Transverse colon (tissue), 4 donors: Measurements from ENCODE around the gene B4GALNT3. TPM values are rescaled to one million over a fixed set of nuclear protein-coding genes. Genes with fewer than 3 reads are reported as not detected.

Experiments
- DNase-seq: peaks from one replicate; pipeline ENCODE4 v3.0.0-alpha.2; 2019
- H3K27ac ChIP-seq, 4 donors: fragments of 200-600 bp; sonication (generic); 2 replicates each; pipeline ENCODE4 v1.5.1; 2016 to 2018; ENCODE audit warnings: inconsistent platforms in 4 of 4
- H3K27me3 ChIP-seq: fragments of 200-600 bp; sonication (generic); 2 replicates; pipeline ENCODE4 v1.5.1; 2017; ENCODE audit warnings: inconsistent platforms
- H3K36me3 ChIP-seq, 4 donors: fragments of 200-600 bp; sonication (generic); 2 replicates each; pipeline ENCODE4 v1.5.1; 2017 to 2019; ENCODE audit warnings: inconsistent platforms in 4 of 4
- H3K4me1 ChIP-seq, 4 donors: fragments of 200-600 bp; sonication (generic); 2 replicates each; pipeline ENCODE4 v1.5.1; 2017 to 2020; ENCODE audit warnings: inconsistent platforms in 4 of 4
- H3K4me3 ChIP-seq, 4 donors: fragments of 200-600 bp; sonication (generic); 1 replicate in 1 of 4; 2 replicates in 3 of 4; pipeline versions ENCODE4 v1.5.1 to v1.6.1; 2017 to 2019; ENCODE audit warnings: inconsistent platforms in 4 of 4
- H3K9me3 ChIP-seq, 2 donors: fragments of 200-600 bp; sonication (generic); 2 replicates each; pipeline ENCODE4 v1.5.1; 2017 to 2019; ENCODE audit warnings: inconsistent platforms in 2 of 2
- CTCF ChIP-seq, 5 experiments: fragments of 200-600 bp in 3 of 5; fragments of 450-650 bp in 2 of 5; sonication (generic) in 3 of 5; IDR thresholded peaks; 1 replicate in 2 of 5; 2 replicates in 3 of 5; pipeline ENCODE4 v1.5.1; 2016 to 2017; ENCODE audit warnings: antibody characterized with exemption in 5 of 5, inconsistent platforms in 3 of 5, mild to moderate bottlenecking in 2 of 5, moderate library complexity in 1 of 5
- EP300 ChIP-seq: sonication (generic); formaldehyde crosslinking; IDR thresholded peaks from one replicate; pipeline ENCODE4 v1.6.1; 2017; ENCODE audit warnings: antibody characterized with exemption, low read depth
- POLR2A ChIP-seq: fragments of 450-650 bp; IDR thresholded peaks from one replicate; pipeline ENCODE4 v1.6.1; 2016; ENCODE audit warnings: antibody characterized with exemption, mild to moderate bottlenecking, moderate library complexity
- POLR2AphosphoS5 ChIP-seq, 3 donors: sonication (generic); formaldehyde crosslinking; IDR thresholded peaks; one replicate each; pipeline ENCODE4 v1.6.1; 2016; ENCODE audit warnings: antibody characterized with exemption in 3 of 3
- WGBS, 2 donors: methylation state at CpG; one replicate each; pipeline ENCODE4 v1.1.5; 2018; ENCODE audit warnings: low coverage in 1 of 2; 5-methylcytosine and 5-hydroxymethylcytosine counted together
- in situ Hi-C, 4 donors: fragments of 200-750 bp; cut with MboI; loops; one replicate each; pipeline versions ENCODE4 v1.15.0 to v1.15.1; 2017; ENCODE audit warnings: low sequenced_read_pairs in 3 of 4, low pct_ligation_motif_present in 1 of 4, low pct_unique_long_range_greater_than_20kb in 1 of 4
- intact Hi-C: fragments of 100-400 bp; cut with DNase I; formaldehyde crosslinking; loops from one replicate; pipeline ENCODE4 v1.15.1; 2023; ENCODE audit warnings: low total_unique reads
- total RNA-seq, 4 donors: library from RNA; depleted of rRNA; stranded (reverse); fragments of >200 nt; gene quantifications; one replicate each; pipeline ENCODE4 v1.1.0, GENCODE V29; 2016

B4GALNT3 gene
- total RNA-seq, 4 donors from 2014 or later = 49.8 to 166 (median 93.4) TPM

GRCh38 chr12:534216-534615, 74.5 kb downstream of the B4GALNT3 start:
- H3K9me3 ChIP-seq = no peaks in the 10 kb centered on the region
- in situ Hi-C loops = loop anchor here in 1 of 4 donors (10.0 kb wide), 1 partner anchor 69 kb away; no protein-coding TSS in a partner anchor
- no peak overlapping the region for H3K4me3 ChIP-seq
- TF ChIP-seq CTCF (IDR thresholded peaks at IDR 0.05) (no peak), POLR2A (no peak), EP300 (no peak), POLR2AphosphoS5 (IDR thresholded peaks at IDR 0.05) (no peak)
- DNase-seq = no peak
- no peaks in the 10 kb centered on the region for H3K36me3 ChIP-seq
- no peak overlapping the region for H3K27ac ChIP-seq
- no peaks in the 10 kb centered on the region for H3K27me3 ChIP-seq
- WGBS, 2 donors = 94% methylated on average over 14 of the region's 14 CpGs; no CpG with 5 or more reads in 1 of the 2 donors
- intact Hi-C loops = no loop called here
- H3K4me1 ChIP-seq = peaks cover 4 to 25% (median 15%) of the 10 kb centered on the region in 4 donors

GRCh38 chr12:535396-535795, 75.7 kb downstream of the B4GALNT3 start:
- intact Hi-C loops (no loop called here), in situ Hi-C loops (loop anchor here in 1 of 4 donors (10.0 kb wide), 1 partner anchor 71 kb away; no protein-coding TSS in a partner anchor)
- H3K4me1 ChIP-seq = peaks cover 7 to 37% (median 23%) of the 10 kb centered on the region in 4 donors
- no peak overlapping the region for H3K4me3 ChIP-seq
- TF ChIP-seq POLR2AphosphoS5 (IDR thresholded peaks at IDR 0.05) (no peak), CTCF (IDR thresholded peaks at IDR 0.05) (no peak), EP300 (no peak), POLR2A (no peak)
- WGBS, 2 donors = 97% methylated on average over 7 of the region's 7 CpGs; no CpG with 5 or more reads in 1 of the 2 donors
- H3K27me3 ChIP-seq = no peaks in the 10 kb centered on the region
- no peak for DNase-seq
- H3K9me3 ChIP-seq = no peaks in the 10 kb centered on the region
- H3K27ac ChIP-seq = no peak overlapping the region
- no peaks in the 10 kb centered on the region for H3K36me3 ChIP-seq

GRCh38 chr12:536751-537245, 77.1 kb downstream of the B4GALNT3 start:
- DNase-seq = no peak
- intact Hi-C loops (no loop called here), in situ Hi-C loops (loop anchor here in 1 of 4 donors (10.0 kb wide), 1 partner anchor 72 kb away; no protein-coding TSS in a partner anchor)
- no peak overlapping the region for H3K4me3 ChIP-seq
- no peaks in the 10 kb centered on the region for H3K36me3 ChIP-seq
- no peak for TF ChIP-seq POLR2A
- no peak for TF ChIP-seq EP300
- TF ChIP-seq CTCF (IDR thresholded peaks at IDR 0.05) = no peak
- TF ChIP-seq POLR2AphosphoS5 (IDR thresholded peaks at IDR 0.05) = no peak
- H3K9me3 ChIP-seq = no peaks in the 10 kb centered on the region
- WGBS, 2 donors = 79 to 85% methylated on average over 3 of the region's 3 CpGs
- peak overlapping the region; percentile 71 to 90 (median 88) for H3K27ac ChIP-seq
- H3K27me3 ChIP-seq = no peaks in the 10 kb centered on the region
- H3K4me1 ChIP-seq = peaks cover 14 to 49% (median 32%) of the 10 kb centered on the region in 4 donors

- in situ Hi-C loops (loop anchor here in 1 of 4 donors (10.0 kb wide), 1 partner anchor 73 kb away; no protein-coding TSS in a partner anchor), intact Hi-C loops (no loop called here)
- Histone ChIP-seq H3K36me3 (no peaks in the 10 kb centered on the region), H3K4me3 (no peak overlapping the region), H3K9me3 (no peaks in the 10 kb centered on the region), H3K27ac (peak overlapping the region; percentile 84 to 90 (median 88)), H3K27me3 (no peaks in the 10 kb centered on the region), H3K4me1 (peaks cover 14 to 54% (median 32%) of the 10 kb centered on the region in 4 donors)
- peak; percentile 33 to 84 (median 69) for TF ChIP-seq POLR2AphosphoS5 (IDR thresholded peaks at IDR 0.05)
- peak; percentile 67 for TF ChIP-seq POLR2A
- peak; percentile 47 for TF ChIP-seq EP300
- no peak for TF ChIP-seq CTCF (IDR thresholded peaks at IDR 0.05)
- peak; percentile 87 for DNase-seq
- WGBS, 2 donors = 28 to 59% methylated on average over 2 to 4 of the region's 4 CpGs
Measured at GRCh38 chr12:537772-538171, 78.0 kb downstream of the B4GALNT3 start.
